HG03432 (cell line): Measurements from ENCODE around the gene DESI1.
A peak's percentile ranks its signal among the peaks of the same experiment; 100 is the strongest.
"Not testable (repeated sequence)": the region's sequence is repeated elsewhere in the genome, so short reads cannot be mapped to it uniquely, and the experiment has no call there.

ENCODE experiments used
- ATAC-seq: cut with Tn5 transposase; IDR thresholded peaks from one replicate; pipeline ENCODE4 v1.9.1; 2021; ENCODE audit warnings: mild to moderate bottlenecking, moderate library complexity; ENCODE audit not compliant: unreplicated experiment

DESI1 gene

DNA sequence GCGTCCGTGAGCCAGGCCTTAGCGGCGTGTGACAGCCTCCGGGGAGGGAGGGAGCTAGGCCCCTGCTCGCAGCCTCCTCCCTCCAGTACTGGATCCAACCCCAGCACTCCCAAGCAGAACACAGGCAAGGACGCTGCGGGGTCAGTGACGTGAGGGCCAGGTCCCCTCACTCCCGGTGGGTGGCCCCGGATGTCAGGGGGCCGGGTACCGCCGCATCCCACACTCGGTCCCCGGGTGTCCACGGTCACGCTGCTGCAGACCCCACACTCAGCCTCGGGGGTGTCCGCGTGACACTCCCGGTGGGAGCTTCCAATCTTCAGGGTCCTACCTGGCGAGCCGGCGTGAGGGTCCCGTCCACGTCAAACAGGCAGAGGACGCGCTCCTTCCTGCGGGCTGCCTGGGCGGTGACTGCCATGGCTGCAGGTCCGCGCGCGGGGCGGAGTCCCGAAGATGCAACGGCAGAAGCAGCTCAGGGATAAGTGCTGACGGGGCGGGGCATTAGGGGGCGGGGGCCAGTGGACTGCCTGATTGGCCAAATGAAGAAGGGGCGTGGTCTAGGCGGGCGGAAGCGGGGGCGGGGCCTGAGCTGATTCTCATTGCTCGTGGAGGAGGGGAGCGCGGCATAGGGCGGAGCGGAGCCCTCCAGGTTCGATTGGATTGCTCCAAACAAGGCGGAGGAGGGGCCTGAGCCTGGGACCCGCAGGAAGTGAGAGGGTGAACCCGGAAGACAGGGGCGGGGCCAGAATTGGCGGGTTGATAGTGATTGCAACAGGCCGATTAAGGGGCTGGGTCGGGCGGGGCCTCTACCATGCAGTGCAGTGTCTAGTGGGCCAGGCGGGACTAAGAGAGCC is 31.2 kb downstream of the DESI1 start, which contains the start of gene PMM1:
PMM1 (minus strand) TSS at position 450 of the 851 bp plus-strand sequence; CDS start at position 415, 35 bp downstream.
- ATAC-seq, result peak; percentile 86

DNA sequence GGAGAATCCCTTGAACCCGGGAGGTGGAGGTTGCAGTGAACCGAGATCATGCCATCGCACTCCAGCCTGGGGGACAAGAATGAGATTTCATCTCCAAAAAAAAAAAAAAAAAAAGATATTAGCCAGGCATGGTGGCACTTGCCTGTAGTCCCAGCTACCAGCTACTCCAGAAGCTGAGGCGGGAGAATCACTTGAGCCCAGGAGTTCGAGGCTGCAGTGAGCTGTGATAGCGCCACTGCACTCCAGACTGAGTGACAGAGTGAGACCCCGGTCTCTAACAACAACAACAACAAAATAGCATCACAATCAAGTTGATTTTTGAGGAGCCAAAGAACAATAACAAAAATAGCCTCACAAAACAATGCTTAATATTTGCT is 33.5 kb downstream of the DESI1 start:
- ATAC-seq, result no peak

DNA sequence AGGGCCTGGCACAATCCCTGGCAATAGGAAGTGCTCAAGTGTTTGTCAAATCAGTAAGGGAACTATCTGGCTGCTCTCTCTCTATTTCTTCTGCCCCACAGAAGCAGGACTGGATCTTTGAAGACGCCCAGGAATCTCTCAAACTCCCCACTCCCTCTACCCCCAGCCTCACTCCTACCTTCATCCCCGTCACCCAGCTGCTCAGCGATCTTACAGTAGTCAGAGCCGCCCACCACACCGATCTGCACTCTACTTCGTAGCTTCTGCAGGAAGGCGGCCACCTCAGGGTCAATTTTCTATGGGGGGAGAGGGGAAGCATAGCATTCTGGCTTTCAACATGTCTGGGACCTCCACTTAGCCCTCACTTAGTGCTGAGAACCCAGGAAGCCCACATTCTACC is 34.9 kb downstream of the DESI1 start:
- ATAC-seq, result no peak

DNA sequence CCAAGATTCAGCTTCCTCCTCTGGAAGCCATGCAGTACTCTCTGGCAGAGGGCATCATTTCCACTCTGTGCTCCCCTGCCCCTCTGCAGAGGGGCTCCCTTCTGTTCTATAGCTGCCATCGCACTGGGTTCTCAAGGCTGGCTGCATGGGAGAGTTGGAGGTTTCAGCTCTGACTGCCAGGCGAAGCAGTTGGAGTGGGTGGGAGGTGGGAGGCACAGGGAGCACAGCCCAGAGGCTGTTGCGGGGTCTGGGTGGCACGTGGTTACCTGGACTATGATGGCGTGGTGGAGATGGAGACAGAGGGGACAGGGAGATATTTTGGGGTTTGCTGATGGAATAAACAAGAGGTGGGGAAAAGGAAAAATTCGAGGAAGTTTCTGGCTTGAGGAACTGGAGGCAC is 36.0 kb downstream of the DESI1 start:
- no peak for ATAC-seq

DNA sequence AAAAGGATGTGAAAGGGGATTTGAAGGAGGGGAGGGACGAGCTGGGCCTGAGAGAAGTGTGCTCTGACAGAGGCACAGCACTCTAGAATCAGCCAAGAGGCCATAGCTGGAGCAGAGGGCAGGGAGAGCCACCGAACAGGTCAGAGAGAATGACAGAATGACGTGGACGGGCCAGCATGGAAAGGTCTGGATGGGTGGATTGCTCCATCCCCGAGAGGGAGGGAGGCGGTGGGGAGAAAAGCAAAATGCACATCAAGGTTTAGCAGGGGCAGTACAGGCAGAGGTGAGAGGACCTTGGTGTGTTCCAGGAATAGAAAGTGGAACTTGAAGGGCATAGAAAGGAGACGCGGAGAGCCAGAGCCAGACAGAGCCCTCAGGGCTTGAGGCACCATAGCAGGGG is 38.1 kb downstream of the DESI1 start:
- ATAC-seq, result no peak

DNA sequence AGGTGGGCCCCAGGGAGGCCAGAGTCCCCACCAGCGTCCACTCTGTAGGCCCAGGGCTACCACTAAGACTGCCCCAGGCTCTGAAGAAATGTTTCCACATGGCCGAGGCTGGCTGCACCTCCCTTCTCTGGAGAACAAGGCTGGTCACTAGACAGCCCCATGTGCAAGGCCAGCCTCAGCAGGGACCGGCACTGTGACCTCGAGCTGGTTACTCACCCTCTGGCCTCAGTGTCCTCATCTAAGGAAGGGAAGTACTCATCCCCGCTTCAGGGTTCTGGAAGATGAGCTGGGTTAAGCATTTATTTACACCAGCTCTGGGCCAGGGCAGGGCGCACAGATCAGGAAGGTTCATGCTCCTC is 40.9 kb downstream of the DESI1 start:
- ATAC-seq, result no peak

DNA sequence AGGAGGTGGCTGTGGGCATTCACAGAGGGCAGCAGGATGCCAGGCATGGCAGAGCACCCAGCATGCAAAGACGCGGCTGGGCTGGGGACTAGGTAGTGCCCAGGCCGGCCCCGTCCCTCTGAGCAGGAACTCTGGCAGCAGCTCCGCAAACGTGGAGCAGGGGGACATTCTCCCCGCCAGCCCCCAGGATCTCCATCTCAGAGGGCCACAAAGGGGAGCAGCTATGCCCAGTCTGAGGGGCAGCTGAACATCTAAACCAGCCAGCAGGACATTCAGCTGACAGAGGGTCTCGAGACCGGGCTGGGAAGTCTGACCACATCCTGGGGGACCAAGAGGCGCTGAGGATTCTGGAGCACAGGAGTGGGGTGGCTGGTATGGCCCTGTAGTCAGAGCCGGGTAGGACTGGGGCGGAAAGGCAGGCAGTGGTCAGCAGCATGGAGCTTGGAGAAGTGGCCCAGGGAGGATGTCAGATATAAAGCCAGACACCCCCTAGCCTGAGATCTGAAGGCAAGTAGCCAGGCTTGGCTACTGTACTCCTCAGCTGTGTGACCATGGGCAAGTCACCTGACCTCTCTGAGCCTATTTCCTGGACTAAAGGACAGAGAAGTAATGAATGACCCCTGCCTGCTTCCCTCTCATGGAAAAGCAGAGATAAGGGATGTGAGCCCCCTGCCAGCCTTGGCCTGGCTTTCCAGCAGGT is 41.4 kb downstream of the DESI1 start:
- ATAC-seq, result no peak

DNA sequence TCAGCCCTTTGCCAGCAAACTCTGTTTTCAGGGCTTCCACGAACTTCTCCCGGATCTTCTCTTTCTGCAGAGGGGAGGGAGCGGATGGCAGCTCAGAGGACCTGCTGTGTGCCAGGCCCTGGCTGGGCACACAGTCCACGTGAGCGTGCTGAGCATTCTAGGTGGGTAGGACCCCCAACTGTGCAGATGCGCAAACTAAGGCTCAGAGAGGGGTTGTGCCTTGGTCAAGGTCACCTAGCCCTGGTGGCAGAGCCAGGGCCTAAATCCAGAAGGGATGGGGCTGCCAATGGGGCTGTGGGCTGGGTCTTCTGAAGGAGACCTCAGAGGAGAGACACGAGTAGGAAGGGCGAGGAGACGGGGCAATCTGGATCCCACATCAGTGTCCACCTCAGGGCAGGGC is 42.0 kb downstream of the DESI1 start:
- no peak for ATAC-seq

DNA sequence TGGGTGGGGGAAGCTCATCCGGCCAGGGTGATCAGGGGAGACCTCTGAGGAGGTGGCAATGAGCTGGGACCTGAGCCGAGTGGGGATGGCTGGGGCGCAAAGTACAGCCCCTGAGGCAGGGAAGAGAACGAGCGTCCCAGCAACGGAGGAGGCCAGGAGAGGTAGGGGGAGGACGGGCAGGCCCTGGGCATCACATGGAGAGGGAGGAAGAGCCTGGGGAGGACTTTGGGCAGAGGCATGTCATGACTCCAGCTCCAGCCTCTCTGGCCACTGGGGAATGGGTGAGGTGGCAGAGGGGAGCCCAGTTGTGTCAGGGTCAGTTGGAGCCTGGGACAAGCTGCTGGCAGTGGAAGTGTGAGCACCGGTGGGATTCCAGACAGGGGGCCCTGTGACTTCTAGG is 42.7 kb downstream of the DESI1 start:
- ATAC-seq, result no peak

DNA sequence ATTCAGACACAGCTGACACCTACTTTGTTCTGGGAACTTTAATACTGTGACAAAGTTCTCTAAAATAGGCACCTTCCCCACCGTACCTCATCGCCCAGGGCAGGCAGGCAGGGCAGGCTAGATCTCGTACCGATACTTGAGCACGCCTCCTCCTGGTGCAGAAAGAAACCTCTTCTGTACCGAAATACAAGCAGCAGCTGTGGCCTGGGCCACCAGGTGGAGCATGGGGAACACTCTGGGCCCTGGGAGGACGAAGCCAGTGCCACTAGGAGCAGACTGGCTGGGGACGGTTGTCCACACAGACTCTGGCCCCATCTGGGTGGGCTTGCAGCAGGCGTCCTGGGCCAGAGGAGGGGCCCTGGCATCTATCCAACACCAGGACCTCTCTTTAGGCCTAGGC is 44.0 kb downstream of the DESI1 start:
- no peak for ATAC-seq

DNA sequence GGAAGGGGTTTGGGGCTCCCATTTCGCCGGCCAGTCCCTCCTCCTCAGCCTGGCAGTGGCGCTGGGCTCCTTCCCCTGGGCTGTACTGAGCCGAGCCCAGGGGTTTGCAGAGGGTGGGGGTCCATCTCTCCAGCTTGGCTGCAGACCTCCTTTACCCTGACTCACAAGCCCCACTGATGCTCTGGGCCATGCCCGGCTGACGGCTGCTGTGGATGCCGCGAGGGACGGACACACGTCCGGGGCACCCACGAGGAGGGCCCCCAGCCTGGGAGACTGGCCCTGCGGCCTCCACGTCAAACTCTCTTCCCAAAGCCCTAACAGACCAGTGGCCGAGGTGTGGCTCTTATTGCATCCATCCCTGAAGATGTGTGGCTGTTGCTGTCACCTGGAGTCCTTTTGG is 45.3 kb downstream of the DESI1 start:
- ATAC-seq, result no peak

DNA sequence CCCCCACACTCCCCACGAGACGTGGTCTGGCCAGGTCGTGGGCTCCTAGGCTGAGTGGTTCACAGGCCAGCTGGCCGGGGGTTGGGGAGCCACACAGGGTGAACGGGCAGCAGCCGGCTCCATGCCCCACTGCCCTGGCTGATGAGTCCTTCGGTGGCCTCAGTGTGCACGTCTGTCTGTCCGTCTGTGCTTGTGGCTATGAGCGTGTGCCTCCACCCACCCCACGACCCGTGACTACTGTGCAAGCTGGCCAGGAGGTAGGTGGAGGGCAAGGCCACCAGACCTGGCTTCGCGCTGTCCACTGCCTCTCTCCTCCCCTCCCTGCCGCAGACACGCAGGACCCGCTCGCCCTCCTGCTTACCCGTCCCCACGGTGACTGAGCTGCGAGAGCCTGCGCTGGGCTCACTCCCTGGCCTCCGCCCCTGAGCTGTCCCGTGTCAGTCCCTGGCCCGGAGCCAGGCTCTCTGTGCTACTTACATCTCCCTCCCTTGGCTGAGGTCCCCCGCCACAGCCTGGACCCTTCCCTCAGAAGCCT is 45.9 kb downstream of the DESI1 start:
- no peak for ATAC-seq

DNA sequence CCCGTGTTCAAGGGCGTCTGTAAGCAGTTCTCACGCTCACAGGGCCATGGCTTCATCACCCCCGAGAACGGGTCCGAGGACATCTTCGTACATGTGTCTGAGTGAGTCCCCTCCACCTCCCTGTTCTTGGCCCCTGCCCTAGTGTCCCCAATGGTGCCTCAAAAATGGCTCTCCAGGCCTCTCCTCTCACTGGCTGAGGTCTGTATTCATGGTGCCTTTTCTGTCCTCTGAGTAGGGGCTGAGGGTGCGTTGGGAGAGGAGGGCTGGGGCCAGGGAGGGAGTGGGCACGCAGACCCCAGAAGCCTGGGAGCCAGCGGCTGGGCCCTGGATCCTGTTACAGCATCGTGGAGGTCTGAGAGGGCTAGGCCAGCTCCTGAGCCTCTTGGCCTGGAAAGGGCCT is 47.2 kb downstream of the DESI1 start:
- ATAC-seq, result no peak

DNA sequence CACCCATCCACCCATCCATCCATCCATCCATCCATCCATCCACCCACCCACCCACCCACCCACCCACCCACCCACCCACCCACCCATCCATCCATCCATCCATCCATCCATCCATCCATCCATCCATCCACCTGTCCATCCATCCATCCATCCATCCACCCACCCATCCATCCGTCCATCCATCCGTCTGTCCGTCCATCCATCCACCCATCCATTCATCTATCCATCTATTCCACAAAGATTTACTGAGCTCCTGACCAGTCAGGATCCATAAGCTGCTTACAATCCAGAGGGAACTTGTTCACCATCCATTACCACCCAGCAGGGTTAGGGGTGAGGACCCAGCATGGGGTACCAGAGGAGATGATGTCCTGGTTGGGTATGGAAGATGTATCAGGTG is 48.5 kb downstream of the DESI1 start:
- not testable (repeated sequence) for ATAC-seq

DNA sequence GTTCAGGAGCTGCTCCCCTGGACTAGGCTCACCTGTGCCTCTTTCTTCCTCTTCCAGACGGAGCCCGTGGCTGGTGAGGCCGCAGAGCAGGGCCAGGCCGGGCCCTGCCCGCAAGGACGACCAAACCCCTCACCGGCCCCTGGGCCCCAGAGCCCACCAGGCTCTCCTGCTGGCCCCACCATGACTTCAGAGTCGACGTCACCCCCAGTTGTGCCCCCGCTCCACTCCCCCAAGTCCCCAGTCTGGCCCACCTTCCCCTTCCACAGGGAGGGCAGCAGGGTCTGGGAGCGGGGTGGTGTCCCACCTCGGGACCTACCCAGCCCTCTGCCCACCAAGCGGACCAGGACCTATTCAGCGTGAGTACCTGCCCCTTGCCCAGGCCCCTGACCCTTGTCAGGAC is 49.1 kb downstream of the DESI1 start:
- ATAC-seq, result no peak

DNA sequence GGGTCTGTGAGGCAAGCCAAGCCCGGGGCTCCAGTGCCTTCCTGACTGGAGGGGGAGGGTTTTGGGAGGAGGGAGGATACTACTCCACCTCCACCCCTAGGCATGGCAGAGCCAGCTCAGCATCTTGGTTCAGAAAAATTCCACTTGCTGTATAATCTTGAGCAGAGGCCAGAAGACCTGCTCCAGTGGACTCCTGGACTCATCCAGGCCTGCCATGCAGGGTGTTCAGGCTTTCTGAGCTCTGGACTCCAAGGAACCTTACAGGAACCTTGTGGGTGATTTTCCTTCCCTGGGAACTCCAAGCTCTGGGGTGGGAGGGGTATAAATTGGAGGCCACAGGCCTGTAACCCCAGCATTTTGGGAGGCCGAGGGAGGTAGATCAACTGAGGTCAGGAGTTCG is 50.6 kb downstream of the DESI1 start:
- ATAC-seq, result no peak

DNA sequence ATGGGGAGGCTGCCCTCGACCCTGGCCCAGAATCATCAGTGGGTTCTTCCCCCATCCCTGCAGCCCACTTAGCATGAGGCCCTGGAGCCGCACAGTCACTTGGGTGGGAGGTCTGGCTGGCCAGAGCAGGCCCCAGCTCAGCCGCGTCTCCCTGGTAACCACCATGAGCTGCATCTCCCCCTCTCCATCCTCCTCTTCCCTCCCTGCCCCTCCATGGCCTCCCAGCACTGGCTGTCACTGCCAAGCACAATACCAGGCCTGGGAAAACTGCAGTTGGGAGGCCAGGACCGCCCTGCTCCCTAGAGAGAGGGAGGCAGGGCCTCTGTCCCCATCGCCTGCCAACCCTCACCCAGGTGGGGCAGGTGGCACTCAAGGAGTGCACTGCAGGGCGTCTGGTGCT is 52.0 kb downstream of the DESI1 start:
- ATAC-seq, result no peak

DNA sequence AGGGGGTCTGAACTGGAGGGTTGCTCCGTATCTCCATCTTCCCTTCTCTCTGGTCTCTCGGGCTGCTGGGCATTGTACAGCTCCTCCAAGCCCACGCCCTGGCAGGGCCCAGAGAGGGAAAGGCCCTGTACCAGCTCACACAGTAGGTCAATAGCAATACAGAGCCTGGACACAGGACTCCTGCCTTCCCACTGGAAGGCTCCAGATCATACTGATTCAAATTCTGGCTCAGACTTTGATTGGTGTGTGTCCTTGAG is 53.4 kb downstream of the DESI1 start:
- ATAC-seq, result no peak

DNA sequence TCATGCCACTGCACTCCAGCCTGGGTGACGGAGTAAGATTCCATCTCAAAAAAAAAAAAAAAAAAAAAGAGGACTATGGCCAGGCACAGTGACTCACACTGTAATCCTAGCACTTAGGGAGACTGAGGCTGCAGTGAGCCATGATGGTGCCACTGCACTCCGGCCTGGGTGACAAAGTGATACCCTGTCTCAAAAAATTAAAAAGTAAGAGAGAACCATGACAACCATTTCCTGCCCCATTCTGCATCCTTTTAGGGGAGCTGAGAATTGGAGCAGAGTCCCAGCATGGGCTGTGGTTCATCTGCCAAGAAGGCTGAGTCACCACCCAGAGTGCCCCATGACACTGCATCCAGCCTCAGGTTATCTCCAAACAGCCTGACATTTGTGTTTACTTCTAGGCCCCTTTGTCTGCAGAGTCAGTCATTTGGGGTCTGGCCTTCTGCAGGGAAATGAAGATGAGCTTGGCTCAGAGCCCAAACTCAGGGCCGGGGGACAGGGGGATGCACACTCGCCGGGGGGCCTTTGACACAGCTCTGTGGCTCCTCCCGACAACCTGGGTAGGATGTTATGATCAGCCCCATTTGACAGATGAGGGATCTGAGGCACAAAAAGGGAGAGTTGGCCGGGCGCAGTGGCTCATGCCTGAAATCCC is 55.3 kb downstream of the DESI1 start:
- ATAC-seq, result no peak

DNA sequence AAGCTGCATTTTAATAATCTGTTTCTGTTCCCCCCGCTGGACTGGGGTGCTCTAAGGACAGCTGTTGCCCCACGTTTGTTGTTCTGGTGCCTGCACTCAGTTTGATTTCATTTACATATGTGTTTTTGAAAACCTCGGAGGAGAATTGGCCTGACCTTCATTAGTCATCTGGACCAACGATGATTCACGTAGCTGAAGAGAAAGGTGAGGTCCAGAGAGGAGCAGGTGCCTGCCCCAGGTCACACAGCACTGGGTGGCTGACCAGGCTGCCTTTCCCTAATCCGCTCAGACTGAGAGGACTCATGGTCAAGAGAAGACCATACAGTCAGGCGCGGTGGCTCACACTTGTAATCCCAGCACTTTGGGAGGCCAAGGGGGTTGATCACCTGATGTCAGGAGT is 56.3 kb downstream of the DESI1 start:
- no peak for ATAC-seq

DNA sequence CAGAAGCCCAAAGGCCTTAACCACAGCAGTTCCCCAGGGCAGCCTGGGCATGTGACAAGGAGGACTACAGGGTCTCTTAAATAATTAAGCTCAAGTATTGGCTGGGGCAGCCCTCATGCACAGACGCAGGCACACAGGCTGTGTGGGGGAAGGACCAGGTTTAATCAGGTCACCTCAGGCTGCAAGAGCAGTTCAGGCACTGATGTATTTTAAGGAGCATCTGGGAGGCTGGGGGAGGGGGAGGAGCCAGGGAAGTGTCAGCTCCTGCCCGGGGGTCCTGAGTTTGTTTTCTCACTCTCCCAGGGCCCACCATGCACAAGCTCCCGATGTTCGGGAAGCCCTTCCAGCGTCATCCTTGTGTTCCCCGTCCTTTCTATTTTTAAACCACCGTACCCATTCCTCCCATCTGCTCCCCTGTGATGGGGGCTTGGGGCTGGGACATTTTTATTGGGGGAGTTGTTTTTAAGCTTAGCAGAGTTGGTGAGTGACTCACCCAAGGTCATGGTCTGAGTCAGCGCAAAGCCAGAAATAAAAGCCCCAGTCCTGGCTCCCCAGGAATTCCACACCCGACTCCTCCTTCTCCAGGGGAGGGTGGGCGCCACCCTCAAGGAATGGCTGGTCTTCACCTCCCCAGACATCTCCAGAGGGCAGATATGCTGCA is 57.7 kb downstream of the DESI1 start:
- no peak for ATAC-seq

DNA sequence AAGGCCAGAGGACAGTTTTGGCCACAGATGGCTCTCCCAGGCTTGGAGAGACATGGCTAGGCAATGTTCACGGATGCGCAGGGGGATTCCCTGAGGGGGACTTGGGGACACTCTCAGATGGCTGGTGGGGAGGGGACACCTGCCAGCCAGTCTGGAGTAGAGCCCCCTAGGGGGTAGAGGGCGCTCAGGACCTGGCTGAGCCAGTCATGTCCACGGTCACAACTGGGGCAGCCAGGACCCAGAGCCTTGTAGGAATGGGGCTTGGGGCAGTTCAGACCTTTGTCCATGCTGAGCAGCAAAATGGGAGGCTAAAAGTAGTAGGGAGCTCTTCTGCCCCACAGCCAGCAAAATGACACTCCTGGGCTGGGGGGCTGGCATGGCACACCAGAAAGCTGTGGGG is 58.4 kb downstream of the DESI1 start:
- no peak for ATAC-seq
